ENCODE measurements around the gene SS18L1. TPM values are rescaled to one million over a fixed set of nuclear protein-coding genes. Genes with fewer than 3 reads are reported as not detected.
A peak's percentile ranks its signal among the peaks of the same experiment; 100 is the strongest.

SS18L1 gene
- total and polyA plus RNA-seq, 11 donors = 6.5 to 12.4 (median 7.9) TPM

DNA sequence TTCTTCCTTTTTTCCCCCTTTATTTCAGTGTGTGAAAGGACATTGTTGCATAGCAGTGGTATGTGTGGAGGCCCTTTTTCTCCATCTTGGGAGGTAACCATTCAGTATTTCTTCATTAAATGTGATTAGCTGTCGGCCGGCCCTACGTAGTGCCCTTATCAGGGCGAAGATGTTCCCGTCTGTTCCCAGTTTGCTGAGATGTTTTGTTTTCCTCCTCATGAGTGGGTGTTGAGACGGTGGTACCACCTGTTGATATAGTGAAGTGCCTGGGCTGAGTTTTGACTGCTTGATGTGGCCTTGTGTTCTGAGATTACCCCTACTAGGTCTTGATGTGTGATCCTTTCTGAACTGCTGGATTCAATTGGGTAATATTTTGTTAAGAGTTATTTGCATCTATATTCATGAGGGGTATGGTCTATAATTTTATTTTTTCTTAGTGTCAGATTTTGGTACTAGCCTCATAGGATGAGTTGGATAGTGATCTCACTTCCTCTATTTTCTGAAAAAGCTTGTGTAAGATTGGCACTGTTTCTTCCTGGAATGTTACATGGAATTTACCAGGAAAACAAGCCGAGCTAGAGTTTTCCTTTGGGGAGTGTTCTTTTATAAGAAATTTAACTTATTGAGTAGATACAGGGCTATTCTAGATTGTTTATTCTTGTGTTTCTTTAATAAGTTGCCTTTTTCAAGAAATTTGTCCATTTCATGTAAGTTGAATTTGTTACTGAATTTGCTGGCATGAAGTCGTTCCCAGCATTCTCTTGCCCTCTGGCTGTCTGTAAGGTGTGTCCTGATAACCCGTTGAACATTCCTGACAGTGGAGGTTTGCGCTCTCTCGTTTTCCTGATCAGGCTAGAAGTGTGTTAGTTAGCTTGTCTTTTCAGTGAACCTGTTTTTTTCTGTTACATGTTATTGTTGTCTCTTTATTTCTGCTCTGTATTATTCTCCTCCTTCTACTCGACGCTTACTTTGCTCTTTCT lies 43.6 kb downstream of the SS18L1 start:
- no peak for DNase-seq
- Histone ChIP-seq H3K27ac (peak overlapping the region in 10 of 12 donors; percentile 1 to 64 (median 37)), H3K27me3 (no peaks in the 10 kb centered on the region), H3K4me1 (peaks cover 8 to 41% (median 25%) of the 10 kb centered on the region in 12 donors), H3K4me3 (no peak overlapping the region), H3K9me3 (no peaks in the 10 kb centered on the region), H3K36me3 (peaks cover 0 to 26% (median 14%) of the 10 kb centered on the region in 9 donors)
- intact Hi-C loops (cut with DNase I) = loop anchor here in 5 of 10 donors (5.0 to 10.0 kb wide), 5 partner anchors 45 to 200 kb away; partner anchors contain the start of genes RPS21 (in 3 of the 5) and OSBPL2 (in 1 of the 5)
- ATAC-seq = no peak
- TF ChIP-seq POLR2A (IDR thresholded peaks at IDR 0.05) = no peak
- TF ChIP-seq, protein P1, sequence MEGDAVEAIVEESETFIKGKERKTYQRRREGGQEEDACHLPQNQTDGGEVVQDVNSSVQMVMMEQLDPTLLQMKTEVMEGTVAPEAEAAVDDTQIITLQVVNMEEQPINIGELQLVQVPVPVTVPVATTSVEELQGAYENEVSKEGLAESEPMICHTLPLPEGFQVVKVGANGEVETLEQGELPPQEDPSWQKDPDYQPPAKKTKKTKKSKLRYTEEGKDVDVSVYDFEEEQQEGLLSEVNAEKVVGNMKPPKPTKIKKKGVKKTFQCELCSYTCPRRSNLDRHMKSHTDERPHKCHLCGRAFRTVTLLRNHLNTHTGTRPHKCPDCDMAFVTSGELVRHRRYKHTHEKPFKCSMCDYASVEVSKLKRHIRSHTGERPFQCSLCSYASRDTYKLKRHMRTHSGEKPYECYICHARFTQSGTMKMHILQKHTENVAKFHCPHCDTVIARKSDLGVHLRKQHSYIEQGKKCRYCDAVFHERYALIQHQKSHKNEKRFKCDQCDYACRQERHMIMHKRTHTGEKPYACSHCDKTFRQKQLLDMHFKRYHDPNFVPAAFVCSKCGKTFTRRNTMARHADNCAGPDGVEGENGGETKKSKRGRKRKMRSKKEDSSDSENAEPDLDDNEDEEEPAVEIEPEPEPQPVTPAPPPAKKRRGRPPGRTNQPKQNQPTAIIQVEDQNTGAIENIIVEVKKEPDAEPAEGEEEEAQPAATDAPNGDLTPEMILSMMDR (IDR thresholded peaks at IDR 0.05) = no peak
- 44 to 56% (median 50%) methylated on average over 13 of the region's 13 CpGs for WGBS, 4 donors

DNA sequence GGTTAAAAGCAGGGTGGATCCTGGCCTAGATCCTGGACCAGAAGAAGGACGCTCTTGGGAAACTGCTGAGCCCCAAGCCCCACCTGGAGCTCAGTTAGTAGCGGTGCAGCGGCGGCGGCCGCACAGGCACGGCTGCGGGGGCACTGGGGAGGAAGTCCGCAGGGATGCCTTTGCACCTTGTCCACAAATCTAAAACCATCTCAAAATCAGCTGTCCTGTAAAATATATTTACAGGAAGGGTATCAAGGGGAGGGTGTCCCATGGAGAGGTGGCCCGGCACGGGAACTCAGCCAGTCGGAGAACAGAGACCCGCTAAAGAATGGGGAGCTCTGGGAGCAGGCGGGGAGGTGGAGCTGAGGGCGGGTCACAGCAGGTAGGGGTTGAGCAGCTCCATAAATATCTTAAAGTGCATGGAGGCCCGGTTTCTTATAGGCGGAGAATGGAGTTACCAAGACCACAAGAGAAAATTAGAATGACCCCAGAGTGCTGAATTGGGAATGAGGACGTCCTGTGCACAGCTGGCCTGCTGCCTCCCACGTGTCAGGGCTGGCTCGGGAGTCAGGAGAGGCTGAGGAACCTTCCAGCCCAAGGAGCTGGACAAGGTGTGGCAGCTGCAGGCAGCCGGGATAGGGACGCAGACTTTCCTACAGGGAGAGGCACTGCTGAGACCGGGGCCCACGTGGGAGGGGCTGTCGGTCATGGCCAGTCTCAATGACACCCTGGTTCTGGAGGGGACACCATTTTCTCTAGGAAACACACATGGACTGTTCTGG lies 47.3 kb downstream of the SS18L1 start:
- ATAC-seq = peak in 2 of 4 donors; percentile 6 to 18
- no peak for DNase-seq
- Histone ChIP-seq H3K27ac (no peak overlapping the region), H3K4me3 (no peak overlapping the region), H3K36me3 (peaks cover 0 to 52% (median 35%) of the 10 kb centered on the region in 9 donors), H3K4me1 (peaks cover 4 to 27% (median 12%) of the 10 kb centered on the region in 12 donors), H3K9me3 (no peaks in the 10 kb centered on the region), H3K27me3 (no peaks in the 10 kb centered on the region)
- WGBS, 4 donors = 74 to 83% (median 82%) methylated on average over 25 of the region's 25 CpGs
- no peak for TF ChIP-seq POLR2A (IDR thresholded peaks at IDR 0.05)
- TF ChIP-seq, protein P1 (IDR thresholded peaks at IDR 0.05) = no peak
- intact Hi-C loops (cut with DNase I) = loop anchor here in 3 of 10 donors (5.0 to 10.0 kb wide), 3 partner anchors 41 to 194 kb away; partner anchors contain the start of gene RPS21 (in 1 of the 3)

GRCh38 chr20:62191781-62192559 lies 48.4 kb downstream of the SS18L1 start:
- H3K9me3 ChIP-seq = no peaks in the 10 kb centered on the region
- DNase-seq = peak in 1 of 5 donors; percentile 27
- no peak overlapping the region for H3K4me3 ChIP-seq
- no peak for TF ChIP-seq POLR2A (IDR thresholded peaks at IDR 0.05)
- TF ChIP-seq, protein P1 (IDR thresholded peaks at IDR 0.05) = no peak
- intact Hi-C loops (cut with DNase I) = loop anchor here in 3 of 10 donors (5.0 to 10.0 kb wide), 3 partner anchors 40 to 193 kb away; partner anchors contain the start of gene RPS21 (in 1 of the 3)
- H3K36me3 ChIP-seq = peaks cover 0 to 64% (median 47%) of the 10 kb centered on the region in 9 donors
- no peak overlapping the region for H3K27ac ChIP-seq
- ATAC-seq = peak in 3 of 4 donors; percentile 26 to 40 (median 29)
- peaks cover 4 to 22% (median 9%) of the 10 kb centered on the region in 12 donors for H3K4me1 ChIP-seq
- no peaks in the 10 kb centered on the region for H3K27me3 ChIP-seq
- 72 to 76% (median 73%) methylated on average over 11 to 14 of the region's 14 CpGs for WGBS, 4 donors
